DMS 273 (cell line): Measurements from ENCODE around the gene SGF29.
"Not testable (repeated sequence)": the region's sequence is repeated elsewhere in the genome, so short reads cannot be mapped to it uniquely, and the experiment has no call there.

ENCODE experiments used
- DNase-seq: peaks from one replicate; lab custom pipeline; 2025; ENCODE audit not compliant: unreplicated experiment; lab: John Stamatoyannopoulos, UW

The SGF29 gene

GRCh38 chr16:28592979-28593553, 39.3 kb downstream of the SGF29 start:
- no peak for DNase-seq

- DNase-seq, result not testable (repeated sequence)
Measured at GRCh38 chr16:28595451-28595850, 41.7 kb downstream of the SGF29 start.

GRCh38 chr16:28596115-28596630, 42.5 kb downstream of the SGF29 start:
- DNase-seq, result no peak

GRCh38 chr16:28596840-28597691, 43.3 kb downstream of the SGF29 start, which contains the start of gene SULT1A2:
Gene SULT1A2, minus strand, starts transcription at chr16:28597050. Its CDS starts 1,120 bp downstream, at chr16:28595930.
- DNase-seq, result no peak

GRCh38 chr16:28597692-28598261, 44.1 kb downstream of the SGF29 start:
- peak; percentile 43 for DNase-seq

- DNase-seq, result not testable (repeated sequence)
Measured at GRCh38 chr16:28599377-28600285, 45.9 kb downstream of the SGF29 start.

- not testable (repeated sequence) for DNase-seq
Measured at GRCh38 chr16:28600965-28601364, 47.2 kb downstream of the SGF29 start.

GRCh38 chr16:28601589-28601988, 47.9 kb downstream of the SGF29 start:
- DNase-seq, result not testable (repeated sequence)

- DNase-seq, result not testable (repeated sequence)
Measured at GRCh38 chr16:28602062-28602461, 48.3 kb downstream of the SGF29 start.

- no peak for DNase-seq
Measured at GRCh38 chr16:28602529-28602928, 48.8 kb downstream of the SGF29 start.

- no peak for DNase-seq
Measured at GRCh38 chr16:28603381-28604185, 49.9 kb downstream of the SGF29 start.

GRCh38 chr16:28604186-28604565, 50.5 kb downstream of the SGF29 start:
- no peak for DNase-seq

GRCh38 chr16:28606291-28607115, 52.8 kb downstream of the SGF29 start:
- DNase-seq, result no peak

- DNase-seq, result no peak
Measured at GRCh38 chr16:28607116-28607623, 53.5 kb downstream of the SGF29 start.

- DNase-seq, result not testable (repeated sequence)
Measured at GRCh38 chr16:28607681-28608495, 54.2 kb downstream of the SGF29 start.

GRCh38 chr16:28608496-28608808, 54.7 kb downstream of the SGF29 start:
- DNase-seq, result not testable (repeated sequence)

GRCh38 chr16:28608867-28609596, 55.3 kb downstream of the SGF29 start:
- DNase-seq, result not testable (repeated sequence)
